Neural crest cell (in vitro differentiated cells): Measurements from ENCODE around the gene SLC25A38. TPM values are rescaled to one million over a fixed set of nuclear protein-coding genes. Genes with fewer than 3 reads are reported as not detected.

Source experiments
- DNase-seq: peaks from one replicate; pipeline ENCODE4 v3.0.0; 2021; ENCODE audit warnings: low read depth, mixed read lengths, low spot score
- H3K27ac Mint-ChIP-seq: one replicate; pipeline ENCODE4 v1.8.0; 2021; ENCODE audit warnings: mild to moderate bottlenecking, mixed read lengths; ENCODE audit not compliant: unreplicated experiment
- H3K27me3 Mint-ChIP-seq: 2 replicates; pipeline ENCODE4 v1.8.0; 2021; ENCODE audit warnings: low read depth, mild to moderate bottlenecking, mixed read lengths
- H3K36me3 Mint-ChIP-seq: 2 replicates; pipeline ENCODE4 v1.8.0; 2021; ENCODE audit warnings: low read depth, mild to moderate bottlenecking, mixed read lengths
- H3K4me1 Mint-ChIP-seq: 2 replicates; pipeline ENCODE4 v1.8.0; 2021; ENCODE audit warnings: mixed read lengths
- H3K4me3 Mint-ChIP-seq: one replicate; pipeline ENCODE4 v1.8.0; 2021; ENCODE audit warnings: mild to moderate bottlenecking, mixed read lengths
- H3K9me3 Mint-ChIP-seq: 2 replicates; pipeline ENCODE4 v1.8.0; 2021; ENCODE audit warnings: mixed read lengths
- total RNA-seq: library from RNA; stranded (reverse); gene quantifications from 2 replicates; pipeline ENCODE4 v1.2.1, GENCODE V29; 2021
- TF ChIP-seq, protein P1 (sequence below): fragments of 200-600 bp; sonication (generic); conservative IDR thresholded peaks from 2 replicates; pipeline ENCODE4 v1.5.0; 2021; ENCODE audit warnings: antibody characterized with exemption, mild to moderate bottlenecking

The SLC25A38 gene
- total RNA-seq, 1 donor from 2014 or later, result 26.6 TPM

DNA sequence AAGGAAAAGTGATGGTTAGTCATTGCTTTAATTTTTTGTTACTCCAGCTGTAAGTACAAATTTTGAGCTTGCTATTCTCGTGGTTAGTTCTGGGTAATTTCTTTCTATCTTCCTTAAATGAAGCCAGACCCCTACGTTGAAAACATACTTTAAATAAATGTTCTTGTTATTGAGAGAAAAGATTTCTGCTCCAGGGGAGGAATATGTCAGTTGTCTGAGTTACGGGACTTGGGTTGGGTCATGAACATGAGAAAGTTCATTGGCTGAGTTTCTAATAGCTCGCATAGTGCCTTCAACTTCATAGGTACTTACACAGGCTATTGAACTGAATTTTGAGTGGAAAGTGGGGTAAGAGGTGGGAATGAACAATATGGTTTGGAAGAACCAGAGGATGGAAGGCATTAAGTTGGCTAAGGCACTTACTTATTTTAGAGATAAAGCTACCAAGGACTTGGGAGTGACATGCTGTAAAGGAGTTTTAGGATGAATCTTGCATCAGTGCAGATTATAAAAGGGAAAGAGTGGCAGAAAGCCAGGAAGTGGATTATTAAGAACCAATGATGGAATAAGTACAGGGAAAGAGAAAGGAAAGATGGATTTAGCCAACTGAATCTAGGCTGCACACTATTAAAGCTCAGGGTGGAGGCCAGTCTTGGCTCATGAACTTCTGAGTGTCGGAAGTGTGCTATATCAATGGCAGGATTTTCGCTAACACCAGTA, 24.8 kb downstream of the SLC25A38 start:
- Mint-ChIP-seq H3K9me3 (no peaks in the 10 kb centered on the region), H3K4me3 (peak overlapping the region; percentile 92), H3K27ac (peak overlapping the region; percentile 30), H3K4me1 (peaks cover 44% of the 10 kb centered on the region), H3K27me3 (peaks cover 4% of the 10 kb centered on the region), H3K36me3 (peaks cover 44% of the 10 kb centered on the region)
- TF ChIP-seq, protein P1, sequence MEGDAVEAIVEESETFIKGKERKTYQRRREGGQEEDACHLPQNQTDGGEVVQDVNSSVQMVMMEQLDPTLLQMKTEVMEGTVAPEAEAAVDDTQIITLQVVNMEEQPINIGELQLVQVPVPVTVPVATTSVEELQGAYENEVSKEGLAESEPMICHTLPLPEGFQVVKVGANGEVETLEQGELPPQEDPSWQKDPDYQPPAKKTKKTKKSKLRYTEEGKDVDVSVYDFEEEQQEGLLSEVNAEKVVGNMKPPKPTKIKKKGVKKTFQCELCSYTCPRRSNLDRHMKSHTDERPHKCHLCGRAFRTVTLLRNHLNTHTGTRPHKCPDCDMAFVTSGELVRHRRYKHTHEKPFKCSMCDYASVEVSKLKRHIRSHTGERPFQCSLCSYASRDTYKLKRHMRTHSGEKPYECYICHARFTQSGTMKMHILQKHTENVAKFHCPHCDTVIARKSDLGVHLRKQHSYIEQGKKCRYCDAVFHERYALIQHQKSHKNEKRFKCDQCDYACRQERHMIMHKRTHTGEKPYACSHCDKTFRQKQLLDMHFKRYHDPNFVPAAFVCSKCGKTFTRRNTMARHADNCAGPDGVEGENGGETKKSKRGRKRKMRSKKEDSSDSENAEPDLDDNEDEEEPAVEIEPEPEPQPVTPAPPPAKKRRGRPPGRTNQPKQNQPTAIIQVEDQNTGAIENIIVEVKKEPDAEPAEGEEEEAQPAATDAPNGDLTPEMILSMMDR, result no peak
- no peak for DNase-seq

GRCh38 chr3:39408493-39409372, 25.6 kb downstream of the SLC25A38 start:
- Mint-ChIP-seq H3K9me3 (no peaks in the 10 kb centered on the region), H3K27ac (peak overlapping the region; percentile 19), H3K36me3 (peaks cover 50% of the 10 kb centered on the region), H3K4me1 (peaks cover 44% of the 10 kb centered on the region), H3K27me3 (peaks cover 4% of the 10 kb centered on the region), H3K4me3 (peak overlapping the region; percentile 92)
- TF ChIP-seq, protein P1, result no peak
- DNase-seq, result no peak

GRCh38 chr3:39409514-39410136, 26.5 kb downstream of the SLC25A38 start:
- peaks cover 54% of the 10 kb centered on the region for H3K36me3 Mint-ChIP-seq
- H3K4me1 Mint-ChIP-seq, result peaks cover 44% of the 10 kb centered on the region
- DNase-seq, result no peak
- peak overlapping the region; percentile 75 for H3K4me3 Mint-ChIP-seq
- TF ChIP-seq, protein P1, result no peak
- H3K27me3 Mint-ChIP-seq, result peaks cover 4% of the 10 kb centered on the region
- no peaks in the 10 kb centered on the region for H3K9me3 Mint-ChIP-seq
- no peak overlapping the region for H3K27ac Mint-ChIP-seq

- Mint-ChIP-seq H3K36me3 (peaks cover 56% of the 10 kb centered on the region), H3K27ac (no peak overlapping the region), H3K4me3 (peak overlapping the region; percentile 67), H3K4me1 (peaks cover 44% of the 10 kb centered on the region), H3K9me3 (no peaks in the 10 kb centered on the region), H3K27me3 (peaks cover 4% of the 10 kb centered on the region)
- TF ChIP-seq, protein P1, result no peak
- DNase-seq, result no peak
Measured at GRCh38 chr3:39410893-39411292, 27.7 kb downstream of the SLC25A38 start.

DNA sequence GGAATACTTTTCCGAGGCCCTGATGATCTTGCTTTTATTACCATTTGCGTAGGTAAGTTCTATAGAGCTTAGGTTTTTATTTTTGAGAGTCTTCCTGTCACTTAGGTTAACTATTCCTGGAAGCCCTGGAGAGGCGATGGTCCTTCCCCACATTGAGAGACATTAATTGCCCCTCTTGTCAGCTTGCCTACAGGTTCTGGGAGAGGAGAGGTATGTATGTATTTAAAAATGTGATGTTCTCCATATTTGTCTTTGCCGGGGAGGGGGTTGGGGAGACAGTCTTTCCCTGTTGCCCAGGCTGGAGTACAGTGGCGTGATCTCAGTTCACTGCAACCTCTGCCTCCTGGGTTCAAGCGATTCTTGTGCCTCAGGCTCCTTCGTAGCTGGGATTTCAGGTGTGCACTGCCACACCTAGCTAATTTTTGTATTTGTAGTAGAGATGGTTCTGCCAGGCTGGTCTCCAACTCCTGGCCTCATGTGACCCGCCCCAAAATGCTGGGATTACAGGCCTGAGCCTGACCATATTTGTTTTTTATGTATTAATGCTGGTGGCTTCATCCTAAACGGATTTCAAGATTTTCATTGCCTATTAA, 29.6 kb downstream of the SLC25A38 start:
- Mint-ChIP-seq H3K4me1 (peaks cover 30% of the 10 kb centered on the region), H3K4me3 (peak overlapping the region; percentile 25), H3K9me3 (no peaks in the 10 kb centered on the region), H3K36me3 (peaks cover 46% of the 10 kb centered on the region), H3K27me3 (no peaks in the 10 kb centered on the region), H3K27ac (no peak overlapping the region)
- DNase-seq, result no peak
- TF ChIP-seq, protein P1, result no peak
